ENCODE data around the gene AVL9. TPM values are rescaled to one million over a fixed set of nuclear protein-coding genes. Genes with fewer than 3 reads are reported as not detected.

AVL9 gene
- polyA plus RNA-seq, 2 of the 4 experiments (the other 2 are of a cell fraction), result 24.0 to 36.1 TPM

GRCh38 chr7:32494946-32495297, 367 bp upstream of the AVL9 start:
- peaks cover 20% of the 10 kb centered on the region for H3K4me1 ChIP-seq
- DNase-seq (ENCODE audit: low read depth in 1 of 2, low spot score in 1 of 2) (no peak), ATAC-seq (peak; percentile 12 to 22; a peak in 4 of 6 replicates), FAIRE-seq (no peak)
- H3K27ac ChIP-seq, result peak overlapping the region; percentile 83 to 93
- TF ChIP-seq HOXA7 (CRISPR knock-in tag; IDR thresholded peaks at IDR 0.05), result no peak
- TF ChIP-seq BCL3 (IDR thresholded peaks at IDR 0.05), result peak; percentile 65; the same call in 1 of the 3 replicates
- TF ChIP-seq HES2 (IDR thresholded peaks at IDR 0.05), result no peak
- TF ChIP-seq NFE2L2 (conservative IDR thresholded peaks at IDR 0.05; ENCODE audit: low read length), result no peak
- TF ChIP-seq MYC (IDR thresholded peaks at IDR 0.05; ENCODE audit: borderline replicate concordance, low read length), result no peak
- TF ChIP-seq MAX (IDR thresholded peaks at IDR 0.05), result 0 out of 2 replicates have a peak, but pooled peaks have one; percentile 29
- TF ChIP-seq HDAC2 (IDR thresholded peaks at IDR 0.05), result no peak
- peak in 1 of 2 experiments; percentile 56; a peak in 1 of 5 replicates for TF ChIP-seq JUN (IDR thresholded peaks at IDR 0.05)
- peak; percentile 75 for TF ChIP-seq POLR2A (IDR thresholded peaks at IDR 0.05; ENCODE audit: low read length)
- H3K4me2 ChIP-seq, result peak overlapping the region; percentile 71
- H3K9me3 ChIP-seq, result no peaks in the 10 kb centered on the region
- peak overlapping the region; percentile 88 for H3K4me3 ChIP-seq
- POLR2A ChIA-PET, result interaction anchor here (0.6 to 1.5 kb wide), 7 partner anchors 11 to 463 kb away, joined by 3 to 14 read pairs (median 4); partner anchors contain the start of gene FKBP9
- CTCF ChIA-PET, result no interaction called here
- WGBS (ENCODE audit: missing lambda C conversion rate), result under 1% methylated on average over 14 of the region's 14 CpGs

- peak; percentile 39 for FAIRE-seq
- POLR2A ChIA-PET, result interaction anchor here (1.1 to 1.5 kb wide), 6 partner anchors 10 to 446 kb away, joined by 3 to 14 read pairs (median 3); no protein-coding TSS in a partner anchor
- Histone ChIP-seq H3K9me3 (no peaks in the 10 kb centered on the region), H3K4me3 (peak overlapping the region; percentile 88), H3K27ac (peak overlapping the region; percentile 99 to 100), H3K4me1 (peaks cover 27% of the 10 kb centered on the region), H3K4me2 (peak overlapping the region; percentile 70)
- TF ChIP-seq HOXB13 (CRISPR knock-in tag; IDR thresholded peaks at IDR 0.05; ENCODE audit: low read depth) (no peak), HDAC2 (IDR thresholded peaks at IDR 0.05) (no peak), EHF (CRISPR knock-in tag; IDR thresholded peaks at IDR 0.05) (no peak), RFX5 (IDR thresholded peaks at IDR 0.05) (no peak), ZNF302 (CRISPR knock-in tag; IDR thresholded peaks at IDR 0.05) (no peak), BHLHE40 (IDR thresholded peaks at IDR 0.05; ENCODE audit: low read depth, low read length) (no peak), ATOH8 (CRISPR knock-in tag; IDR thresholded peaks at IDR 0.05; ENCODE audit: low read depth) (no peak), HEYL (CRISPR knock-in tag; IDR thresholded peaks at IDR 0.05) (no peak), ELK1 (IDR thresholded peaks at IDR 0.05; ENCODE audit: low read depth, low read length) (no peak), HMGXB4 (CRISPR knock-in tag; IDR thresholded peaks at IDR 0.05; ENCODE audit: borderline replicate concordance) (no peak), NFE2L2 (conservative IDR thresholded peaks at IDR 0.05; ENCODE audit: low read length) (no peak), HOXB5 (CRISPR knock-in tag; IDR thresholded peaks at IDR 0.05) (no peak), NR3C1 (IDR thresholded peaks at IDR 0.05) (no peak), CHD4 (IDR thresholded peaks at IDR 0.05; ENCODE audit: borderline replicate concordance) (no peak), REST (IDR thresholded peaks at IDR 0.05) (no peak), E2F6 (IDR thresholded peaks at IDR 0.05; ENCODE audit: borderline replicate concordance, low read depth) (no peak), JUN (IDR thresholded peaks at IDR 0.05) (no peak), JUNB (IDR thresholded peaks at IDR 0.05) (no peak)
- WGBS (ENCODE audit: missing lambda C conversion rate), result 3% methylated on average over 10 of the region's 10 CpGs
- ATAC-seq, result no peak; a peak in 1 of 6 replicates
- CTCF ChIA-PET, result interaction anchor here (0.9 kb wide), 1 partner anchor 447 kb away, joined by 3 read pairs; no protein-coding TSS in a partner anchor
- DNase-seq (ENCODE audit: low read depth in 1 of 2, low spot score in 1 of 2), result peak; percentile 23 to 30
Measured at GRCh38 chr7:32496052-32496813, 944 bp downstream of the AVL9 start.

Measured in A549 (cell line).